HG03196 (cell line): ENCODE results near the gene TMOD2.

Experiments used
- ATAC-seq: cut with Tn5 transposase; IDR thresholded peaks from one replicate; pipeline ENCODE4 v1.9.1; 2021; ENCODE audit not compliant: unreplicated experiment

The TMOD2 gene

DNA sequence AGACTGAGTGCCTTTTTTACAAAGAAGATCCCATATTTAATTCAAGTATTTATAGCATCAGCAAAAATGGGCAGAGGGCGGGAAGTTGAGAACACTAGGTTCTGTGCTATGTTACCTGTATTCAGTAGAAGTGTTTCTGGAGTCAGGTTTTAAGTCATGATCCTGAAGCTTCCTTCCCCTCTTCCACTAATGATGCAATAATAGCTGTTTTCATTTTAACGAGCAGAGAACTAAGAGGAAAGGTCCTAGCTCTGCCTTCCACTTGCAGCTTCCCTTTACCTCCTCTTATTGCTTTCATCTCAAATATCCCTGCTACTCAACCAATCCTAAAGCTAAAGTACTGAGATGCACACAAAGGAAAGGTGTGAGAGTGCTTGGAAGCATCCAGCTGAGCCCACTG lies 61.2 kb downstream of the TMOD2 start:
- no peak for ATAC-seq

DNA sequence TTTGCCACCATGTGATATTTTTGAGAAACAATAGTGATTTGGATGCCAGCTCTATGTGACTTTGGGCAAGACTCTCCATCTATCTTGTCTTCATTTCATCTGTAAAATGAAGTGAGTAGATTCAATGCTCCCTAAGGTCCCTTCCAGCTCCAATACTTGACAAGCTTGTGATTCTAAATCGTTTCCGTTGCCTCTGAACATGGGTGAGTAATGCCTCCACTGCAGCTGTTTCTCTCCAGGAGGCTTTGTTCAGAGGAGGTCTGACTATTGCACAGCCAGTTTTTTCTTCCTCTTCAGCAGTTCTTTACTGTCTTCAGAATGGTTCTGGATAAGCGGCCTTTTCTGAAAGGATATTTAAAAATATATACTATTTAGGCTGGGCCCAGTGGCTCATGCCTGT lies 63.2 kb downstream of the TMOD2 start:
- ATAC-seq, result no peak

DNA sequence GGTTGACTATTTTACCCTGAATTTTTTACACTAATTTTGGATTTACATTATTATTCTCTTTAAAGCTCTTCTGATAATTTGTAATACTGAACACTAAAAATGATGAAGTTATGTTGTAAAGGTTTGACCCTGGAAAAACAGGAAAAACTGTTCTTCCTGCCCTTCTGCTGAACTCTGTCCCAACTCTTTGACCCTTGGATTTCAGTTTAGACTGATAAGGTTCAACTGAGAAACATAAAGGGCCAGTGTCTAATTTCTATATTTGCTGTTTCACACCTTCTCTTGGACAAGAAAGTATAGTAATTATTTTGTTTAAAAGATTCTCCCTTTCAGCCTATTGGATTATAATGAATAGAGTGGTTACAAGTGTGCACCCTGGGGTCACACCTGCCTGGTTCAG lies 65.2 kb downstream of the TMOD2 start:
- no peak for ATAC-seq

DNA sequence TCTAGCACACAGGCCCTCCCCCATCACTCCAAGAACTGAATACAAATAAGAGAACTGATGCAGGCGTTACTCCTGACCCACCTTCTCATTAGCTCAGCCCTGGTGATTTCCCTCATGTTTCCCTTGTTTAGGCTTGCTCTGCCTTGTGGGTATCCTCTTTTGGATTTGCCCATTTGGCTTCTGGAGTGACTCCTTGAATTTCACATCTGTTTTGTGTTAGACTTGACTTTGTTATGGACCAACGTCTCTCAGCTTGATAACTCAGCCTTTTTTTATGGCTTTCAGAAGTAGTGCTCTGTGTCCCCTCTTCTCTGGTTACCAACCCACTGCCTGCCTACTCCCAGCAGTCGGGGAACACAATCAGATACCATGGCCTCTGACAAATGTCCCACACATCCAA lies 66.8 kb downstream of the TMOD2 start:
- ATAC-seq, result no peak

DNA sequence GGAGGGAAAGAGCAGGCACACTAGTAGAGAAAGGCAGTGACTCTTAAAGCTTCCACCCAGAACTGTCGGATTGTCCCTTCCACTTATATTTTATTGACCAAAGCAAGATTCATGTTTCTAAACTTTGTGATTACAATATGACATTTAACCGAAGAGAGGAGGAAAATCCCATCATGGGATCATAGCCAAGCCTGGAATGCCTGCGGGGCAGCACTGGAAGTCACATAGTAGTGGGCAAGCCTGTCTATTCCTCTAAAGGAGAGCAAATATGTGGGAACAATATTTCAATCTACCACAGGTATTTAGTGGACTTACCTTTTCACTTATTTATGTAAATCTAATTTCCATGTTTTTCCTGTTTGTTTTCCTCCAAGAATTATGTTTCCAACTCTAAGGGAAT lies 74.3 kb downstream of the TMOD2 start:
- no peak for ATAC-seq

DNA sequence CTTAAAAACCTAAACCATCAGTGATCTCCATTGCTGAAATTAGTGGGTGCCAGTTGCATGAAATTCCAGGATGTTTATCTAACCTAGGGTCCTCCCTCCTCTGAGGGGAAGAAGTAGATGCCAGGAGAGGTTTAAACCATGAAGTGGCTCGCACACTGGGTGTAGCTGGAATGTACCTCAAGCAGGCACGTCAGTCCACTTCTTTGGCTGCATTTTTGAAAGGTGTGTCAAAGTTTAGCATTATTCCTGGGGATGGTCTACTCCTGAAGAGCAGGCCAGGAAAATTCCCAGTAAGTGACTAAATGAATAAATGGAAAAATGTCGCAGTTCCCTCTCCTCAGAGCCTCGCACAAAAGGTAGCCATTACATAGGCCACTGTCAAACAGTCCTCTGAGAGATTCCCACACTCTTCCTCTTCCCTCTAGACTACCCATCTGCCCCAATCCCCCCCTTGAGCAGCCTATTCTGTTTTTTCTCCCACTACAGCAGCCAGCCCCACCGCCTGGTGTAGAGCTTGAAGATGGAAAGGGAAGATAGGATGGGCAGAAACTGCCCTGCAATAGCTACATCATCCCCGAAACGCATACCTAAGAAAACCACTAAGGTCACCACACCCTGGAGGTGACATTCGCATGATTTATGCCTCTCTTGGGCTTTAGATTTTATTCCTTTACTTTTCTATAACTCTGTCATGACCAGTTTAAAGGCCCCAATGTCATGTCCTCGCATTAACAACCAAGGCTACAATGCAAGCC lies 77.4 kb downstream of the TMOD2 start:
- ATAC-seq, result no peak

DNA sequence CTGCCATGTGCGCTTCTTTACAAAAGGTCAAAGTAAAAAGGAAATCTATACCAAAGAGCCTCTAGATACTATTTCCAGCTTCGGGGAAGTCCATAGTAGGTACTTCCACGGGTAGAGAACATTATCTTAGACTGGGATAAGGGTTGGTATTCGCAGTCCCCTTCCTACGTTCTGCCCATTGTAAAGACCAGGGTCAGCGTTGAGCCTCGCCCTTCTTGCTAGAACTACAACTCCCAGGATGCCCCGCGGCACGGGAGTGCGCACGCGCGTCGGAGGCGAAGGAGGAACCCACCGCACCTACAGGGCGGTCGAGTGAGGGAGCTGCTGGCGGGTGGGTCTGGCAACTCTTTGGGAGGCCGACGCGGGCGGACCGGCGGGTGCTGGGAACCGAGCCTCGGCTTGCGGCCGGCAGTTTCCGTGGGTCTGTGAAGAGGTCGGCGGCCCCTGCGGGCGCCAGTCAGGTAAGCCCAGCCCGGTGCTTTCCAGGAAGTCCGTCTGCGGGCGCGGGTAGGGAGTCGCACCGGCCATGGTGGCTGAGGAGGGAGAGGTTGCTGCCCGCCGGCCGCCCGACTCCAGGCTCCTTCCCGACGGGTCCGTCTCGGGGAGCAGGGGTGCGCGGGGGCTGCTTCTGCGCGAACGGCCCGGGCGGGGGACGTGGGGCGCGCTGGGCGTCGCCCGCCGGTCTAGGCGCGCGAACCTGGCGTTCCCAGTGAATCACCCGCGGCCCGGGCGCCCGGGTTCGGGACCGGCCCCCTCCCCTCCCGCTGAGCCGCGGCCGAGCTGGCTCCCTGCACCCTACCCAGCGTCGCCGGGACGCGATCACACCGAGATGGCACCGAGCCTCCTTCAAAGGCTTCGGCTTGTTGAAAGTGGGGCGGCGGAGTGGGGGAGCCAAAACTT lies 78.2 kb downstream of the TMOD2 start, which contains the start of gene TMOD3:
TSS of gene TMOD3 (plus strand) at position 278 of the 900 bp plus-strand sequence. CDS start 33,232 bp downstream, outside the sequence.
- peak; percentile 77 for ATAC-seq

DNA sequence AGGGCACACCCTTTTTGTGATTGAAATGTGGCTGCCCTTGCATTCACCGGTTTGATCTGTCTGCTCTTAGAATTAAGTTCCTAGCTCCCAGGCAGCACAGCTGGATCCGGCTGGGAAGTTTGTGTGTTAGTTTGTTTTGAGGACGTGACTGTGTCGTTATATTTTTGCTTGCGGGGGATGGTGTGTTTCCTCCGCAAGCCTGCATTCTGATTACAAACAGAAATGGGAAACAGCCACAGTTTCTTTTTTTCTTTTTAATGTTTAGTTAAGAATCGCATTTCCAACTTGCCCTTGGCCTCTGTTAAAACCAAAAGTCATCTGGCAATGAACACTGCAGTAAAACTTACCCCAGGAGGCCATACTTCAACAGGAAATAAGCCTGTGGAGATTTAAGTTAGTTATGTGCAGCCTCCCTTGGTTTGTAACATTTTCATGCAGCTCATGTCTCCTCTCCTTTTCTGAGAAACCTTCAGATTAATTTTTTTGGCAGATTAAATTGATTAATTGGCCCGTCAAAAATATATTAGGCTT lies 78.9 kb downstream of the TMOD2 start:
- ATAC-seq, result no peak

DNA sequence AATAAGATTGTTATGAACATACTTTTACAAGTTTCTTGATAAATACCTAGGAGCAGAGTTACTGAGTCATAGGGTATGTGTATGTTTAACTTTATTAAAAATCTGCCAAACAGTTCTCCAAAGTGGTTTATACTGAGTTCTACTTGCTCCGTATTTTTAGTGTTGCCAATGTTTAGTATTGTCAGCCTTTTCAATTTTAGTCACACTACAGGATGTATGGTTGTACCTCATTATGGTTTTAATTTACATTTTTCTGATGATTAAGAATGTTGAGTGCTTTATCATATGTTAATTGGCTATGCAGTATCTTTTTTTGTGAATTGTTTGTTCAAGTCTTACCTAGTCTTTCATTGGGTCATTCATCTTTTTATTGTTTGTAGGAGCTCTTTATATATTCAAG lies 82.4 kb downstream of the TMOD2 start:
- ATAC-seq, result no peak

DNA sequence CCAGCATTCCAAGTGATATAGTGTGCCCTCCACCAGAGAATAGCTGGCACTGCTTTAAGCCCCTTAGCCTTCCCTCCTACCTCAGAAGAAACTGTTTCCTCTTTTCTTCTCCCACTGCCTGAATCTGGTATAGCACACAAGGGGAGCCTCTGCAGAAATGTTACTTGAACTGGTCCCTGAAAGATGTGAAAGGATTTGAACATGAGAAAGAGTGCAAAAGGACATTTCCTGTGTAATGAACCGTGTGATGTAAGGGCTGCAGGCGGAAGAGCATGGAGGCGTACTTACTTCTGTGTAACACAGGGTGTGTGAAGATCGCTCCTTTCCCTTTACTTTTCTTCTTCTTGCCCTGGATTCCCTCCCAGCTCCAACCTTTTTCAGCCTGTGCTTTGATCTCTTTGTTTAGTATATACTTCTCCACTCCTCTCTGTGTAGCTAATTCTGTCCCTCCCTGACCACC lies 86.4 kb downstream of the TMOD2 start:
- ATAC-seq, result no peak

DNA sequence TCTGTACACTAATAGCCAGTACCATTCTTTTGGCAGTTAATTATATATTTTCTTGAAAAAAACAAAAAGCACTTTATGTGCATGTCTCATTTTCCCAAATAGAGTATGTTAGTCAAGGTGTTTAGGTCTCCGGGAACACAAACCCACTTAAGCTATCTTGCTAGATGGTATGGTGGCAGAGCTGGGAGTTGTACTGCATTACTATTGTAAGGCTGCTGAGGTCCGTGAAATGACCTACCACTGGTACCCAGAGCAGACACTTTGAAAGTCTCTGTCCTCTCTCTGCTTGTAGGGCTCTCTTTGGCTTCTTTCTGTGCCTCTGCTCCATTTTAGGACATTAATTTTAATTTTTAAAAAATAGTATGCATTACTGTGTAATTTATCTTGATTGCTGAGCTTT lies 86.9 kb downstream of the TMOD2 start:
- ATAC-seq, result no peak

DNA sequence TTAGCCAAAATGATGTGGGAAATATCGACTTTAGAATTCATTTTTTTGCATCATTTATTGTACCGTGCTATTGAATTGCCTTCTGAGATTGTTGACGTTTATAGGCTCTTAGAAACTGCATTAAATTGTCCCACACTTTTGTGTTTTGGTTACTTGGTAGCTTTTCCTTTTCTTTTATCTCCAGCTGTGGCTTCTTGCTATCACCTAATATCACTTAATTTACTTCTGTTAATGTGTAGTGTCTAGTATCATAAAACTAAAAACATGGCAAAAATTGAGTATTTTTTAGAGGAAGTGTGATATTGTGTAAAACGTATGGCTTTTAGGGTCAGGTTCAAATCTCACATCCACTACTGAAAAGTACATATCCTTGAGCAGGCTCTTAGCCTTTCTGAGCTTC lies 89.3 kb downstream of the TMOD2 start:
- no peak for ATAC-seq

DNA sequence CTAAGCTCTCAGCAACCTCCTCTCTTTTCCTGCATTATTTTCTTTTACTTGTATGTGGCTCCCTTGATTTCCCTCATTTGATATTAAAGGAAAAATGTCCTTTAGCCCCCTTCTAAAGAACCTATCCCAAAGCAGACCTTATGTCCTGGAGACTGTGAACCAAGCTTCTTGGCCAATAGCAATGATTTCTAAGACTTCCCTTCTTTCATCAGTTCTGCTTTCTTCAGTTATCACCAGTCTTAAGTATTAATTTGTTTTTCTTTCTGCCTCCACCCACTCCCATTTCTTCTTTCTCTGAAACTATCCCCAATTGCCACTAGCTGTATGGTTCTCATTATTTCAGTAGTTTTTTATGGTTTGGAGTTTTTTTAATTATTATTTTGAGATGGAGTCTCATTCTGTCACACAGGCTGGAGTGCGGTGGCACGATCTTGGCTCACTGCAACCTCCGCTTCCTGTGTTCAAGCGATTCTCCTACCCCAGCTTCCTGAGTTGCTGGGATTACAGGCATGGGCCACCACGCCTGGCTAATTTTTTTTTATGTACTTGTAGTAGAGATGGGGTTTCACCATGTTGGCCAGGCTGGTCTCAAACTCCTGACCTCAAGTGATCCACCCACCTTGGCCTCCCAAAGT lies 90.1 kb downstream of the TMOD2 start:
- no peak for ATAC-seq

DNA sequence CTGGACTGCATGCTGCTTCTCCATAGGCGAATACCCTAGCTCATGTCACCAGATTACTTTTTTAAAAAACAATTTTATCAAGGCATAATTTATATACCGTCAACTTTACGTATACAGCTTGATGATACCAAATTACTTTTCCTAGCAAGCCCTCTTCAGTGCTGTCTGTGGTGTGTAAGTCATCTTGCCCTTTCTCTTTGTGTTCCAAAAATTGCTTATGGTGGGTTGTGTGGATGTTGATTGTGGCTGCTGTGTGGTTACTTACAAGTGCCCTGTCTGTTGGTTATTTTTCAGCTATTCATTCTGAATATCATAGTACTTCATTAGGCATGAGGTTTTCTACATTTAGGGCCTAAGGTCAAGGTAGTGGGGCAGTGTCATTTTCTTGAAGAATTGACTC lies 90.9 kb downstream of the TMOD2 start:
- ATAC-seq, result no peak

DNA sequence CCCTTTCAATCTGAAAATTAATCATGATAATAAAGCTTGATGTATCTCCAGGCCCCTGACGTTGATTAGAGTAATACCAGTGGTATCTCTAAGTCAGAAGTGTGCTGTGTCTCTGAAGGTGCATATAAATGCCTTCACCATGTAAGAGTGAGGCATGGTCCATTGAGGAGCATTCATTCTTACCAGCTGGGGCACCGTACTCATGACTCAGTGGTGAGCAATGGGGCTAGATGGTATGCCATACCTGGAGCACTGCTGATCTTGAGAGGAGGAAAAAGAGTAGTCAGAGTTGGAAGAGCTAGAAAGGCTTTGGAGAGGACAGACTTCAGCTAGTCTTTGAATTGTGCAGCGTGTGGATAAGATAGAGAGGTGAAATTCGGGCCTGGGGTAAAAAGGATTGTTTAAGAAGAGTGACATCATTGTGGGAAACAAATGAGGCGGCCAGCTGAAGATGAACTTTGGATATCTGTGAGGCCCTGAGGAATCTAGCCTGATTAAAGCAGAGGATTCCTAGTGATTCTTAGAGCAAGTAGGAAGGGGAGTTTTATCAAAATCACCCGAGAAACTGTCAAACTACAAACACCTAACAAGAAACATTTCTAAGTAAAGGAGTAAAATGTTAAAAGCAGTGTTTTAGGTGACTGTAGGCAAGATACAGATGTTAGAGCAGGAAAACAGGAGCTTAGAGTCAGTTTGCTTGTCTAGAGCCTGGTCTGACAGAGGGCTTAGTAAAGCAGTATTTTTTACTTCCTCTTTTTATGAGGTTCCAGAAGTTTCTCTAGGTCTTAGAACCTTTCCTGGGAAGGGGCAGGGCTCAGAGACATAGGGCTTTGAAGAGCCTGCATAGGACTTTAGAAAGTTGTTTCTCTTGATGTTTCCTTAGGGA lies 91.7 kb downstream of the TMOD2 start:
- no peak for ATAC-seq

DNA sequence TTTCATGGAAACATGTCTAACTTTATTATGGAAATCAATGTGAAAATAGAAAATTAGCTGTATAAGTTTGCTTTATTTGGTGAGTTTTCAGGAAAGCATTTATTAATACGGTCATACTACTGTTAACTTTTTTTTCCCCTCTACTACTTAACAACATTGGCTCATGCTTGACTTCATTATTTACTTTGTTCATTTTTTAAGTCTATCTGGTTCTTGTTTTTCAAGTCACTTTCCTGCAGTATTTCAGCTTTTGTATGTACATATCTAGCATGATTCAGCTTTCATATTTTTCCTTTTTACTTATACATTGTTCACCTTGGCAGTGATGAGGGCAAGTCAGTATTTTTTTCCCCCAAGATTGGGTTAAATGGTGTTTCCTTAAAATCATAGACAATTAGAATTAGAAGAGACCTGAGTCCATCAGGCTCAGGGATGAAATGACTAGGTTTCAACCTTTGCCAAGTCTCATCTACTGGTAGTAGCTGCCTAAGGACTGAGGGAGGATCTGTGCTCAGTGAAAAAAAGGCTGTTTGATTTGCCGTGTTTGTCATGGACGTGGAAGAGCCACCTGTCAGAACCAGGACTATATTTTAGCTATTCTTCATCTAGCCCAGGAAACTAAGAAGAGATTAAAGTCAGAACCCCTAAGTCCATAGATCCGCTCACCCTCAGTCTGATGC lies 93.5 kb downstream of the TMOD2 start:
- no peak for ATAC-seq

DNA sequence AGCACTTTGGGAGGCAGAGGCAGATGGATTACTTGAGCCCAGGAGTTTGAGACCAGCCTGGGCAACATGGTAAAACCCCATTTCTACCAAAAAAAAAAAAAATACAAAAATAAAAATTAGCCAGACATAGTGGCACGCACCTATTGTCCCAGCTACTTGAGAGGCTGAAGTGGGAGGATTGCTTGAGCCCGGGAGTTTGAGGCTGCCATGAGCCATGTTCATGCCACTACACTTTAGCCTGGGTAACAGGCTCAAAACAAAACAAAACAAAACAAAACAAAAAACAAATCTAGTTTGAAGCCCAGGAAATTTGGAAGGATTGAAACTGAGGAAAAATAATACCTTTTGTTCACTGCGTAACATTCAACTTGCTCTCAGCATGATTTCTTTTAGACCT lies 94.7 kb downstream of the TMOD2 start:
- no peak for ATAC-seq

DNA sequence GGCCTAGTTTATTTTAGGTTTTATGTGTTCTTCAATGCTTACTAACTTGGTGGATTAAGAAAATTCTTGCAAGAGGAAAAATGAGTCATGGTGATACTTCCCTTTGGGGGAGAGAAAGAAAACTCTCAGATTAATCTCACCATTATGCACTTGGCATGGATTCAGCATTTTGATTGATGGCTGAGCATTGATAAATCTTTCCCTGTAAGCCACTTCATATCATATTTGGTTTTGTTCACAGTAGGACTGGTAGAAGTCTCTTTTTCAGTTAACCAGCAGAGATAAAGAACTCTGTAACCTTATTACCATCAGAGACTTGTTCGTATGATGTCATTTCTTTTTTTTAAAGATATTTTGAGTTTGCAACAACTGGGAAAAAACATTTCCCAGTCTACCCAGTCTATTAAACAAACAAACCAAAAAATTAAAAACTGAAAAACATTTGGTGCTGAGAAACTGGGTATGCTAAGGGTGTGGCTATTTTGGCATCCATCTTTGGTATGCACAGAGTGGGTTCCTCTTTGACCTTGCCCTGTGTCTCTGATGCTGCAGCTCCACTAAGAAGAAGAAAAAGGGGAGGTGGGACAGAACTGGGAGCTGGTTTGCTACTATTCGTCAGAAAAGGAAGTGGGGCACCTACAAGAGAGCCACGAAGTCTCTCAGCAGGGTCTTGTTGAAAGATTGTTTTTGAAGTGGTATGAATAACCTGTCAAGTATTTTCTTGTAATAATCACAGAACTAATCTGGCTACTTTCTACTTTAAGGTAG lies 95.2 kb downstream of the TMOD2 start:
- ATAC-seq, result no peak

DNA sequence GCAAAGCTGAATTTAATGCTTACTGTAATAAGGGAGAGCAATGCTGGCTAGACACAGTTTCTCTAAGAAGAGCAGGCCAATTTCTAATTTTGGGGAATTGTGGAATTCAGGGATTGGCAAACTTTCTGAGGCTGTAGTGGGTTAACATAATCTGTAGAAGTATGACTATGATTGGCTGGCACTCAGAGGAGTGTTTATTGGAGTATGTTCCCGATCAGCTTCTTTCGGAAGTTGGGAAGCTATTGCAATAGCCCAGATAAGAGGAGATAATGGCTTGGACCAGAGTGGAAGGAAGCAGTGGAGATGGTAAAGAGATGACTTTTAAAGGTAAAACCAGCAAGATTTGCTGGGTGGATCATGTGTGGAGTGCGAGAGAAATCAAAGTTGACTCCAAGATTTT lies 97.4 kb downstream of the TMOD2 start:
- no peak for ATAC-seq
